Esophagus (tissue), 2 donors: ENCODE results near the gene METRN. TPM values are rescaled to one million over a fixed set of nuclear protein-coding genes. Genes with fewer than 3 reads are reported as not detected.
"Not testable (repeated sequence)": the region's sequence is repeated elsewhere in the genome, so short reads cannot be mapped to it uniquely, and the experiment has no call there.

Experiments used
- H3K27ac ChIP-seq, 2 donors: one replicate each; pipeline ENCODE4 v1.5.1; 2013; ENCODE audit warnings: low read depth in 2 of 2, mild to moderate bottlenecking in 2 of 2, inconsistent platforms in 1 of 2, low read length in 1 of 2, moderate library complexity in 1 of 2
- H3K27me3 ChIP-seq, 2 donors: one replicate each; pipeline ENCODE4 v1.6.1; 2013; ENCODE audit warnings: low read length in 2 of 2, control low read depth in 1 of 2, mild to moderate bottlenecking in 1 of 2; ENCODE audit not compliant: insufficient read depth in 2 of 2, control insufficient read depth in 1 of 2
- H3K36me3 ChIP-seq, 2 donors: one replicate each; pipeline ENCODE4 v1.6.1; 2013; ENCODE audit warnings: low read length in 1 of 2; ENCODE audit not compliant: control insufficient read depth in 2 of 2, insufficient read depth in 2 of 2
- H3K4me1 ChIP-seq, 2 donors: one replicate each; pipeline ENCODE4 v1.6.1; 2013; ENCODE audit warnings: low read length in 1 of 2; ENCODE audit not compliant: control insufficient read depth in 2 of 2, insufficient read depth in 2 of 2
- H3K4me3 ChIP-seq, 2 donors: one replicate each; pipeline ENCODE4 v1.5.1; 2013; ENCODE audit warnings: low read length in 2 of 2, mild to moderate bottlenecking in 2 of 2, low read depth in 1 of 2, moderate library complexity in 1 of 2
- H3K9me3 ChIP-seq, 2 donors: one replicate each; pipeline ENCODE4 v1.6.1; 2013; ENCODE audit warnings: mild to moderate bottlenecking in 2 of 2, low read depth in 1 of 2, low read length in 1 of 2, moderate library complexity in 1 of 2; ENCODE audit not compliant: control insufficient read depth in 2 of 2, insufficient read depth in 1 of 2
- WGBS, 2 donors: extraction: QIAGEN DNeasy Blood & Tissue Kit; methylation state at CpG; one replicate each; pipeline ENCODE4 v1.1.7; 2013; 5-methylcytosine and 5-hydroxymethylcytosine counted together
- polyA plus RNA-seq, 2 donors: library from polyadenylated mRNA; stranded (reverse); fragments of 200-250 nt; gene quantifications; one replicate each; pipeline ENCODE4 v1.2.3, GENCODE V29; 2013
- donor health status: healthy with polysubstance abuse.
- donor health status: Bipolar disorder and iron deficiency.

Gene METRN
- polyA plus RNA-seq, 2 donors, result 6.5 to 11.5 TPM

GRCh38 chr16:741986-742629, 27.2 kb downstream of the METRN start:
- Histone ChIP-seq H3K36me3 (peaks cover 0 to 10% of the 10 kb centered on the region in 2 donors), H3K4me3 (no peak overlapping the region), H3K27me3 (no peaks in the 10 kb centered on the region), H3K27ac (no peak overlapping the region), H3K9me3 (no peaks in the 10 kb centered on the region), H3K4me1 (peaks cover 0 to 10% of the 10 kb centered on the region in 2 donors)
- 86 to 87% methylated on average over 15 of the region's 15 CpGs for WGBS, 2 donors

GRCh38 chr16:742894-743293, 28.0 kb downstream of the METRN start:
- H3K4me3 ChIP-seq, H3K27ac ChIP-seq, H3K9me3 ChIP-seq, H3K36me3 ChIP-seq, H3K4me1 ChIP-seq, H3K27me3 ChIP-seq: not testable (repeated sequence)
- WGBS, 2 donors, result 84 to 86% methylated on average over 14 of the region's 14 CpGs

GRCh38 chr16:743794-744500, 29.0 kb downstream of the METRN start:
- no peak overlapping the region for H3K4me3 ChIP-seq
- 77 to 80% methylated on average over 21 of the region's 21 CpGs for WGBS, 2 donors
- H3K27me3 ChIP-seq, result no peaks in the 10 kb centered on the region
- no peaks in the 10 kb centered on the region for H3K36me3 ChIP-seq
- peaks cover 0 to 10% of the 10 kb centered on the region in 2 donors for H3K4me1 ChIP-seq
- H3K27ac ChIP-seq, result no peak overlapping the region
- H3K9me3 ChIP-seq, result no peaks in the 10 kb centered on the region

GRCh38 chr16:745739-746138, 30.8 kb downstream of the METRN start:
- H3K36me3 ChIP-seq, result no peaks in the 10 kb centered on the region
- no peaks in the 10 kb centered on the region for H3K9me3 ChIP-seq
- WGBS, 2 donors, result 4 to 5% methylated on average over 14 of the region's 14 CpGs
- no peak overlapping the region for H3K27ac ChIP-seq
- no peaks in the 10 kb centered on the region for H3K4me1 ChIP-seq
- no peaks in the 10 kb centered on the region for H3K27me3 ChIP-seq
- H3K4me3 ChIP-seq, result no peak overlapping the region

- no peaks in the 10 kb centered on the region for H3K9me3 ChIP-seq
- H3K4me3 ChIP-seq, result no peak overlapping the region
- 79% methylated on average over 13 of the region's 13 CpGs for WGBS, 2 donors
- peaks cover 0 to under 1% of the 10 kb centered on the region in 2 donors for H3K4me1 ChIP-seq
- H3K36me3 ChIP-seq, result no peaks in the 10 kb centered on the region
- no peak overlapping the region for H3K27ac ChIP-seq
- no peaks in the 10 kb centered on the region for H3K27me3 ChIP-seq
These were observed 31.7 kb downstream of the METRN start for GRCh38 chr16:746637-747036.

GRCh38 chr16:747978-748746, 33.2 kb downstream of the METRN start:
- Histone ChIP-seq H3K4me1 (peaks cover 0 to 5% of the 10 kb centered on the region in 2 donors), H3K27ac (no peak overlapping the region), H3K27me3 (peaks cover 0 to 3% of the 10 kb centered on the region in 2 donors), H3K9me3 (no peaks in the 10 kb centered on the region), H3K36me3 (no peaks in the 10 kb centered on the region), H3K4me3 (no peak overlapping the region)
- WGBS, 2 donors, result 76% methylated on average over 39 of the region's 39 CpGs

GRCh38 chr16:749010-749409, 34.1 kb downstream of the METRN start:
- H3K27ac ChIP-seq, result no peak overlapping the region
- no peaks in the 10 kb centered on the region for H3K9me3 ChIP-seq
- no peak overlapping the region for H3K4me3 ChIP-seq
- H3K27me3 ChIP-seq, result peaks cover 0 to 3% of the 10 kb centered on the region in 2 donors
- 83 to 84% methylated on average over 6 of the region's 6 CpGs for WGBS, 2 donors
- H3K36me3 ChIP-seq, result no peaks in the 10 kb centered on the region
- H3K4me1 ChIP-seq, result peaks cover 0 to 5% of the 10 kb centered on the region in 2 donors

- H3K9me3 ChIP-seq, result no peaks in the 10 kb centered on the region
- peaks cover 0 to 3% of the 10 kb centered on the region in 2 donors for H3K27me3 ChIP-seq
- H3K36me3 ChIP-seq, result no peaks in the 10 kb centered on the region
- WGBS, 2 donors, result 59 to 66% methylated on average over 9 of the region's 9 CpGs
- H3K4me3 ChIP-seq, result no peak overlapping the region
- no peak overlapping the region for H3K27ac ChIP-seq
- H3K4me1 ChIP-seq, result peaks cover 0 to 5% of the 10 kb centered on the region in 2 donors
These were observed 35.6 kb downstream of the METRN start for GRCh38 chr16:750485-750884.

GRCh38 chr16:751152-752006, 36.5 kb downstream of the METRN start:
- no peaks in the 10 kb centered on the region for H3K36me3 ChIP-seq
- peaks cover 0 to 3% of the 10 kb centered on the region in 2 donors for H3K27me3 ChIP-seq
- no peaks in the 10 kb centered on the region for H3K9me3 ChIP-seq
- peaks cover 0 to 5% of the 10 kb centered on the region in 2 donors for H3K4me1 ChIP-seq
- no peak overlapping the region for H3K27ac ChIP-seq
- 46 to 49% methylated on average over 39 of the region's 39 CpGs for WGBS, 2 donors
- no peak overlapping the region for H3K4me3 ChIP-seq
